DOHH2 (cell line): ENCODE data around the gene RALGAPB.

Experiments used
- H3F3A ChIP-seq: fragments of 200-600 bp; sonication (generic), shearing (Covaris generic); 2 replicates; pipeline ENCODE4 v1.6.0; 2016; ENCODE audit warnings: antibody characterized with exemption, mild to moderate bottlenecking; ENCODE audit not compliant: control insufficient read depth, insufficient read depth
- H3K27ac ChIP-seq: fragments of 200-600 bp; sonication (generic); 2 replicates; pipeline ENCODE4 v1.5.1; 2014; ENCODE audit warnings: low read depth, mild to moderate bottlenecking, low read length, moderate library complexity
- H3K27me3 ChIP-seq: fragments of 200-600 bp; sonication (generic); 2 replicates; pipeline ENCODE4 v1.6.1; 2014; ENCODE audit warnings: mild to moderate bottlenecking, low read length, mixed read lengths; ENCODE audit not compliant: control insufficient read depth
- H3K36me3 ChIP-seq: fragments of 200-600 bp; sonication (generic); 2 replicates; pipeline ENCODE4 v1.6.1; 2014; ENCODE audit warnings: mild to moderate bottlenecking, low read length, moderate library complexity, mixed read lengths; ENCODE audit not compliant: control insufficient read depth
- H3K4me1 ChIP-seq: fragments of 200-600 bp; sonication (generic); 2 replicates; pipeline ENCODE4 v1.6.1; 2014; ENCODE audit warnings: mild to moderate bottlenecking, low read length, mixed read lengths; ENCODE audit not compliant: control insufficient read depth
- H3K4me2 ChIP-seq: fragments of 200-600 bp; sonication (generic); 2 replicates; pipeline ENCODE4 v1.6.0; 2014; ENCODE audit warnings: mild to moderate bottlenecking, low read length, moderate library complexity
- H3K4me3 ChIP-seq: fragments of 200-600 bp; sonication (generic); 2 replicates; pipeline ENCODE4 v1.5.1; 2014; ENCODE audit warnings: mild to moderate bottlenecking, low read length, mixed read lengths
- H3K79me2 ChIP-seq: fragments of 200-600 bp; sonication (generic); 2 replicates; pipeline ENCODE4 v1.6.1; 2014; ENCODE audit warnings: mild to moderate bottlenecking, low read length, mixed read lengths; ENCODE audit not compliant: control insufficient read depth
- H3K9me2 ChIP-seq: fragments of 200-600 bp; sonication (generic); replicated peaks from 2 replicates; pipeline ENCODE4 v1.6.1; 2014; ENCODE audit warnings: mild to moderate bottlenecking, low read length, mixed read lengths; ENCODE audit not compliant: control insufficient read depth
- H3K9me3 ChIP-seq: fragments of 200-600 bp; sonication (generic); 2 replicates; pipeline ENCODE4 v1.6.1; 2014; ENCODE audit warnings: antibody characterized with exemption, low read length, mixed read lengths; ENCODE audit not compliant: control insufficient read depth, insufficient read depth
- H4K20me1 ChIP-seq: fragments of 200-600 bp; sonication (generic); 2 replicates; pipeline ENCODE4 v1.6.0; 2014; ENCODE audit warnings: low read depth, mild to moderate bottlenecking, antibody characterized with exemption, low read length, moderate library complexity; ENCODE audit not compliant: control insufficient read depth, insufficient read depth
- CTCF ChIP-seq: fragments of 200-600 bp; sonication (generic); IDR thresholded peaks from one replicate; pipeline ENCODE4 v1.5.1; 2014; ENCODE audit warnings: antibody characterized with exemption, mild to moderate bottlenecking, low read depth, low read length; ENCODE audit not compliant: poor library complexity, severe bottlenecking
- EZH2phosphoT487 ChIP-seq: fragments of 200-600 bp; sonication (generic); IDR thresholded peaks from 2 replicates; pipeline ENCODE4 v1.6.1; 2017; ENCODE audit warnings: borderline replicate concordance, mild to moderate bottlenecking, antibody characterized with exemption, low read length, moderate library complexity, mixed read lengths

RALGAPB gene

DNA sequence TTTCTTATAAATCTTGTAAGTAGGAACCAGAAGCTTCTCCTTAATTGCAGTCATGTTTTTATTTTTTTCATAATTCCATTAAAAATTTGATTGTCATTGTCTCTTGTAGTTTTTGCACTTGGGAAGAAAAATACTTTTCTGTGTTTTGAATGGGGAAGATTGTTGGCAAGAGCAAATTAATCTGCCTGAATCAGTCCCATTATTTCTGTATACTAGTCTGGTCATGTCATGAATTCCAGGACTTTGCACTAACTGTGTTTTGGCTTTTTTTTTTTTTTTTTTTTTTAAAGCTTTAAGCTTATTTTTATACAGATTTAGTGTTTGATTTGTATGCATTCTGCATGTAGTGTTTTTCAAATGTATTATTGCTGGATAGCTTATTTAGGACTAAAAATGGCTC lies 47.6 kb downstream of the RALGAPB start:
- H3K9me2 ChIP-seq: no peaks in the 10 kb centered on the region
- no peak overlapping the region for H3K4me2 ChIP-seq
- H3K4me3 ChIP-seq: no peak overlapping the region
- H3F3A ChIP-seq: no peaks in the 10 kb centered on the region
- no peak for TF ChIP-seq EZH2phosphoT487
- no peaks in the 10 kb centered on the region for H3K79me2 ChIP-seq
- no peaks in the 10 kb centered on the region for H3K4me1 ChIP-seq
- H4K20me1 ChIP-seq: no peaks in the 10 kb centered on the region
- peaks cover 51% of the 10 kb centered on the region for H3K36me3 ChIP-seq
- no peaks in the 10 kb centered on the region for H3K27me3 ChIP-seq
- no peak overlapping the region for H3K27ac ChIP-seq
- no peaks in the 10 kb centered on the region for H3K9me3 ChIP-seq

GRCh38 chr20:38523697-38524096 lies 51.1 kb downstream of the RALGAPB start:
- H3K27me3 ChIP-seq: no peaks in the 10 kb centered on the region
- no peak overlapping the region for H3K4me3 ChIP-seq
- H3K9me2 ChIP-seq: no peaks in the 10 kb centered on the region
- H3K27ac ChIP-seq: no peak overlapping the region
- H3K4me1 ChIP-seq: no peaks in the 10 kb centered on the region
- H3K36me3 ChIP-seq: peaks cover 47% of the 10 kb centered on the region
- H3K9me3 ChIP-seq: no peaks in the 10 kb centered on the region
- no peaks in the 10 kb centered on the region for H3F3A ChIP-seq
- H3K4me2 ChIP-seq: no peak overlapping the region
- no peaks in the 10 kb centered on the region for H3K79me2 ChIP-seq
- no peaks in the 10 kb centered on the region for H4K20me1 ChIP-seq
- TF ChIP-seq EZH2phosphoT487: no peak
- TF ChIP-seq CTCF: no peak

DNA sequence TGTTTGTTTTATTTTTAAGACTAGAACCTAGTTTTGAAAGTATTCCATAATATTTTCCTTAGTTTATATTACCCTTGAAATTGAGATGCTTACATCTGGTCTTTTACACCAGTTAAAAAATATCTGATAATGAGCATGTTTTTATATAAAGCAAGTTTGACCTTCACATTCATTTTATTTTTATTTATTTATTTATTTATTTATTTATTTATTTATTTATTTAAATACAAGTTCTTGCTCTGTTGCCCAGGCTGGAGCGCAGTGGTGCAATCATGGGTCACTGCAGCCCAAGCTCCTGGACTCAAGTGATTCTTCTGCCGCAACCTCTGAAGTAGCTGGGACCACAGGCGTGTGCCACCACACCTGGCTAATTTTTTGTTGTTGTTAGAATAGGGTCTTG lies 55.5 kb downstream of the RALGAPB start:
- H3K36me3 ChIP-seq: peaks cover 45% of the 10 kb centered on the region
- TF ChIP-seq CTCF (no peak), EZH2phosphoT487 (no peak)

DNA sequence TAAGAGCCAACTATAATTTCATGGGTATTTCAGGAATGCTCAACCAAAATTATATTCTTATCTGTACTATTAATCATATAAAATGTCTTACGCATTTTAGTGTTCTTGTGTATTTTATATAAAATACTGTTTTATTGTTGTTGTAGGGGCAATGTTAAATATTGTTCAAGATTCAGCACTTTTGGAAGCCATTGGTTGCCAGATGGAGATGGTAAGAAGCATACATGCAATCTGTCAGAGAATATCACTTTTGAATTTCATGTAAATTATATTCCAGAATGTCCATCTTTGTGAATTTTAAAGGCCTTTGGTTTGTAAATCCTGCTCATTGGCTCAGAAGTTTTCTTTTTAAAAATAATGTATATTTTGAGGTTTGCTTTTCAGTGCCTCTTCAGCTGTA lies 58.4 kb downstream of the RALGAPB start:
- Histone ChIP-seq H3K4me3 (no peak overlapping the region), H3K4me2 (no peak overlapping the region), H3K27me3 (no peaks in the 10 kb centered on the region), H3K79me2 (no peaks in the 10 kb centered on the region), H3K9me3 (no peaks in the 10 kb centered on the region), H3K4me1 (no peaks in the 10 kb centered on the region), H3K27ac (no peak overlapping the region), H3K36me3 (peaks cover 49% of the 10 kb centered on the region), H3F3A (no peaks in the 10 kb centered on the region), H3K9me2 (no peaks in the 10 kb centered on the region), H4K20me1 (no peaks in the 10 kb centered on the region)
- TF ChIP-seq CTCF (no peak), EZH2phosphoT487 (no peak)

More for the DNA sequence above, 55.5 kb downstream of the RALGAPB start:
- Histone ChIP-seq H3K9me3 (no peaks in the 10 kb centered on the region), H3K4me1 (no peaks in the 10 kb centered on the region), H3K4me2 (no peak overlapping the region), H3K4me3 (no peak overlapping the region), H3K27me3 (no peaks in the 10 kb centered on the region), H3F3A (no peaks in the 10 kb centered on the region), H3K9me2 (no peaks in the 10 kb centered on the region), H3K27ac (no peak overlapping the region), H4K20me1 (no peaks in the 10 kb centered on the region), H3K79me2 (no peaks in the 10 kb centered on the region)
